Naive thymus-derived CD8-positive, alpha-beta T cell (primary cell): ENCODE measurements around the gene ITGB2. TPM values are rescaled to one million over a fixed set of nuclear protein-coding genes. Genes with fewer than 3 reads are reported as not detected.

Experiments used
- ATAC-seq, 2 donors: fragments of 150-1000 bp; cut with Tn5 transposase in 1 of 2; sonication (Bioruptor Pico), chemical (Tn5 transposase) in 1 of 2; 1 replicate in 1 of 2; 2 replicates in 1 of 2; pipeline ENCODE4 v1.10.0; 2021; ENCODE audit warnings: mild to moderate bottlenecking in 2 of 2, moderate library complexity in 2 of 2
- POLR2A ChIA-PET: fragments of 350-600 bp; sonication (Branson Sonifier 250); formaldehyde crosslinking; loops from one replicate; lab custom pipeline; 2021; ENCODE audit warnings: antibody characterized with exemption; lab: Charles Lee
- DNase-seq, 10 donors: peaks; one replicate each; pipeline versions ENCODE4 v3.0.0 to v3.0.0-alpha.2; 2020 to 2022
- H3K27ac Mint-ChIP-seq, 10 donors: one replicate each; pipeline ENCODE4 v1.8.0; 2020 to 2022; ENCODE audit warnings: mild to moderate bottlenecking in 10 of 10, mixed read lengths in 10 of 10, moderate library complexity in 4 of 10, inconsistent platforms in 1 of 10
- H3K27me3 Mint-ChIP-seq, 5 donors: one replicate each; pipeline ENCODE4 v1.8.0; 2021 to 2022; ENCODE audit warnings: mixed read lengths in 5 of 5
- H3K36me3 Mint-ChIP-seq, 3 donors: one replicate each; pipeline ENCODE4 v1.8.0; 2020 to 2022; ENCODE audit warnings: mixed read lengths in 3 of 3, mild to moderate bottlenecking in 2 of 3, inconsistent platforms in 1 of 3
- H3K4me1 Mint-ChIP-seq, 4 donors: one replicate each; pipeline ENCODE4 v1.8.0; 2021 to 2022; ENCODE audit warnings: mixed read lengths in 4 of 4
- H3K4me3 Mint-ChIP-seq, 10 donors: one replicate each; pipeline ENCODE4 v1.8.0; 2020 to 2022; ENCODE audit warnings: mild to moderate bottlenecking in 10 of 10, mixed read lengths in 10 of 10, moderate library complexity in 6 of 10, inconsistent platforms in 1 of 10
- H3K9me3 Mint-ChIP-seq, 9 donors: one replicate each; pipeline ENCODE4 v1.8.0; 2020 to 2022; ENCODE audit warnings: mixed read lengths in 9 of 9, mild to moderate bottlenecking in 3 of 9, inconsistent platforms in 1 of 9, moderate library complexity in 1 of 9
- polyA plus RNA-seq, 3 donors: library from polyadenylated mRNA; unstranded; fragments of 300-500 nt; fragmentation: Illumina TruSeq; gene quantifications; one replicate each; pipeline ENCODE4 v1.2.3, GENCODE V29; 2021
- total RNA-seq, 8 experiments: library from RNA in 2 of 8; stranded (reverse) in 2 of 8; gene quantifications; one replicate each; pipeline ENCODE4 v1.2.3 and lab custom pipeline; 2021 to 2026

The ITGB2 gene
- total and polyA plus RNA-seq, 5 experiments from 2014 or later: 177 to 549 (median 423) TPM

DNA sequence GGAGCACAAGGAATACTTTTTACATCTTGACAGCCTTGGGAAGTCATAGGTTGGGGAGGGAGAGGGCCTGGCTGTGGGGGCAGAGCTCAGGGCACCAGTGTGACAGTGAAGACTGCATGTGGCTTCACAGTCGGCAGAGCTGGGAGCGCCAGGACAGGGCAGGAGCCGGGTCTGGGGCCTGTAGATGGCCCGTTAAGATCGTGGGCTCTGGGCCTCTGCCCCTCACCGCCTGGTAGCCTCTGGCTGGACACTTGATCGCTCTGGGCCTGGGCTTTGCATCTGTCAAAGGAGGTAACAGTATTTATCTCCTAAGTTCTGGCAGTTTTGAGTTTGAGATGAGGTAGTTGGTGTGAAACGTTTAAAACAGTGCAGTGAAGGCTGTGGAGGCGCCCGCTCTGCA lies 23.9 kb upstream of the ITGB2 start:
- POLR2A ChIA-PET: interaction anchor here (1.4 to 1.6 kb wide), 2 partner anchors 21 to 72 kb away, joined by 3 read pairs; partner anchors contain the start of gene PTTG1IP
- peak overlapping the region in 2 of 10 donors; percentile 28 to 32 for H3K27ac Mint-ChIP-seq
- DNase-seq (peak in 1 of 10 donors; percentile 32), ATAC-seq (no peak)
- peaks cover 30 to 61% (median 44%) of the 10 kb centered on the region in 4 donors for H3K4me1 Mint-ChIP-seq
- no peaks in the 10 kb centered on the region for H3K9me3 Mint-ChIP-seq
- no peaks in the 10 kb centered on the region for H3K27me3 Mint-ChIP-seq
- H3K36me3 Mint-ChIP-seq: peaks cover 0 to 20% (median 2%) of the 10 kb centered on the region in 3 donors
- H3K4me3 Mint-ChIP-seq: peak overlapping the region in 1 of 10 donors; percentile 39

DNA sequence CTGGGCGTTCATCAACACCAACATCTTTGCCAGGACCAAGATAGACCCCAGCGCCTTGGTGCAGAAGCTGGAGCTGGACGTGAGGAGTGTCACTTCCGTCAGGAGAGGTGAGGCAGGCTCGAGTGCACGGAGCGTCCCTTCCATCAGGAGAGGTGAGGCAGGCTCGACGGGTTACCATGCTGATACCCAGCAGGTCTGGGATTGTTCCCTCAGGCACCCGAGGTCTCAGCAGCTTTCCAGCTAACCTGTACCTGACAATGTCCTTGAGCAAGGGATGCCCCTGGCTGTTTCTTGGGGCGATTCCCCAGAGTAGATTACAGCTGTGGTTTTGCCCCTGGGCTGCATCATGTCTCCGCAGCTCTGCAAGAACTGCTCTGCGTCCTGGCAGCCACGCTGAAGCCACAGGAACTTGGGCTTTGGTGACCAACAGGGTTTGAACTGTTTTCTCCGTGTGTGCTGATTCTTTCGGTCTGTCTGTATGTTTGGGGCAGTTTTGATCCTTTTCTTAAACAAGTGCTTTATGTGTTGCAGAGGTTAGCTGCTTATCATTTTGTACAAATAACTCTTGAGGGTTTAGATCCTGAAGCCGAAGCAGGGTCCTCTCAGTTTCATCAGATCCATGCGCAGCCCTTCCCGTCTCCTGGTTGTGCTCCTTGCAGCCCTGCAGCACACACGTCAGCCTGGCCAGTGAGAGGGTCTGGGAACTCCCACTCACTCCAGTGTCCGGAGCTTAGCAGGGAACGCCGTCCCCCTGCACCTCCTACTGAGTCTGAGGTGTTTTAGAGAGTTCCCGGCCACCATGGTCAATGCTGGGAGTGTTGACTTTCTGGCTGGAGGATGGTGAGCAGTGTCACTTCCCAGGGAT lies 23.2 kb upstream of the ITGB2 start:
- no peak for ATAC-seq
- Mint-ChIP-seq H3K36me3 (peaks cover 0 to 20% (median 2%) of the 10 kb centered on the region in 3 donors), H3K27me3 (no peaks in the 10 kb centered on the region), H3K4me3 (peak overlapping the region in 1 of 10 donors; percentile 41), H3K27ac (peak overlapping the region in 3 of 10 donors; percentile 29 to 33 (median 32)), H3K4me1 (peaks cover 32 to 64% (median 49%) of the 10 kb centered on the region in 4 donors), H3K9me3 (no peaks in the 10 kb centered on the region)
- peak in 1 of 10 donors; percentile 43 for DNase-seq
- POLR2A ChIA-PET: interaction anchor here (1.4 to 1.6 kb wide), 2 partner anchors 22 to 71 kb away, joined by 3 read pairs; partner anchors contain the start of gene PTTG1IP

DNA sequence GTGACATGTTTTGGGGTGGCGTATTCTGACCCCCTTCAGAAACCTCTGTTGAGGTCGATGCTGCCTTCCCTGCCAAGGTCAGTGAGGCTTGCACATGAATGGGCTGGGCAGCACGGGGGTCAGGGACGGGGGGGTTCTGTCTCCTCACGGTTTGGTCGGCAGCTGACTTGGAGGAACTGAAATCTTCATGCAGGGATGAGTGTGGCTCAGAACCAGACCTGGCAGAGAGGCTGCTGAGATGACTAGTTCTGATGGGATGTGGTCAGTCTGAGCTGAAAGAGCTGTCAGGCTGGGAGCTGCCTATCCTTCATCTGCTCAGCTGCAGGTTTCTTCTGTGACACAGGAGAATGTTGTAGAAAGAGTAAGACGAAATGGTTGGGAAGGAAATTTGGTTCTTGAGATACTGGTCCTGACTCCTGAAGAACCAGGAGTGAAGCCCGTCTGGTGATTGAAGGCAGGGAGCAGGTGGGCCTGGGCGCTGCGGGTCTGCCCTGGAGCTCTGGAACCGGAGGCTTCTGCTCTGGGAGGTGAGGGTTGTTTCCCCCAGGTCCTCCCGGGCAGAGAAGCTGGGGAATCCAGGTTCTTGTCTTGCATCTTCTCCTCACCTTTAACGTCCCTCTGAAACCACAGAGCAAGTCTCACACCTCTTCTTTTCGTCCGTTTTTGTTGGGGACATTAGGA lies 22.4 kb upstream of the ITGB2 start:
- H3K36me3 Mint-ChIP-seq: peaks cover 0 to 20% (median 2%) of the 10 kb centered on the region in 3 donors
- ATAC-seq (no peak), DNase-seq (peak in 1 of 10 donors; percentile 40)
- H3K4me1 Mint-ChIP-seq: peaks cover 32 to 68% (median 53%) of the 10 kb centered on the region in 4 donors
- H3K27ac Mint-ChIP-seq: peak overlapping the region in 3 of 10 donors; percentile 26 to 35 (median 33)
- POLR2A ChIA-PET: interaction anchor here (1.4 to 1.6 kb wide), 2 partner anchors 22 to 70 kb away, joined by 3 read pairs; partner anchors contain the start of gene PTTG1IP
- H3K27me3 Mint-ChIP-seq: no peaks in the 10 kb centered on the region
- H3K9me3 Mint-ChIP-seq: no peaks in the 10 kb centered on the region
- H3K4me3 Mint-ChIP-seq: peak overlapping the region in 2 of 10 donors; percentile 14 to 15

DNA sequence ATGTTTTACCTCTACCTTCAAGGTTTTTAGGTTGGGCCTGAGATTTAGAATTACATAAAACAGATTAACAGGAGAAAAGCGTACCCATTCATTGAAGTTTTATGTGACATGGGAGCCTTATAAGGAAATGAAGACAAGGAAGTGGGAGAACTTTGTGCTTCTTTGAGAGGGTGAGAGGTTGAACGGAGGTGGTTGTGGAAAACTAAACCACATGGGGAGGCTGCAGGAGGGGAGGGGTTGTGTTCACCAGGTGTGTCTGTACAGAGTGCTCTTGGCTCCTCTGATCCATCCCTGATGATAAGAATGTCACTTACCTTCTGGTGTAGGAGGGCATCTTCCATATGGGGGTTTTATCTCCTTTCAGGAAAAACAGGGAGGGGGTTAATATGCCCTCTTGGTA lies 21.9 kb upstream of the ITGB2 start:
- POLR2A ChIA-PET: no interaction called here
- Mint-ChIP-seq H3K27me3 (no peaks in the 10 kb centered on the region), H3K9me3 (no peaks in the 10 kb centered on the region), H3K36me3 (peaks cover 0 to 19% (median 2%) of the 10 kb centered on the region in 3 donors), H3K4me1 (peaks cover 29 to 68% (median 51%) of the 10 kb centered on the region in 4 donors), H3K4me3 (peak overlapping the region in 9 of 10 donors; percentile 64 to 90 (median 84)), H3K27ac (peak overlapping the region in 6 of 10 donors; percentile 1 to 74 (median 54))
- DNase-seq (no peak), ATAC-seq (no peak)

DNA sequence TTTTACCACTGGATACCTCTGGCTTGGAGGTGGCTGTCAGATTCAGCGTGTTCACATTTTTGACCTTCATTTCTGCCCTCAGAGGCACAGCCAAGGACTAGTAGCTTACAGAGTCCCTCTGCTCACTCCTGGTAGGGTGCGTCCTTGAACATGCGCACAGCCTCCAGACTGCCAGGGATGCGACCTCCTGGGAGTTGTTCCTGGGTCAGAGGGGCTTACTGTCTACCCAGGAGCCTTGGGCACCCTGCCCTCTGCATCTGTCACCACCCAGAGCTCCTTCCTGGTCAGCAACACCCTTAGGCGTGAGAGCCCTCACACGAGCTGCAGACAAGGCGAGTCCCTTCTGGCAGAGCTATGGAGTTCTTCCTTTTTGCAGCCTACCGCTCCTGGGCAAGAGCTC lies 20.9 kb upstream of the ITGB2 start:
- ATAC-seq (no peak), DNase-seq (peak in 1 of 10 donors; percentile 45)
- Mint-ChIP-seq H3K4me3 (peak overlapping the region; percentile 81 to 91 (median 88)), H3K36me3 (peaks cover 0 to 15% (median 2%) of the 10 kb centered on the region in 3 donors), H3K4me1 (peaks cover 29 to 64% (median 50%) of the 10 kb centered on the region in 4 donors), H3K9me3 (no peaks in the 10 kb centered on the region), H3K27ac (peak overlapping the region in 7 of 10 donors; percentile 27 to 91 (median 56)), H3K27me3 (no peaks in the 10 kb centered on the region)
- POLR2A ChIA-PET: interaction anchor here (0.6 to 2.5 kb wide), 2 partner anchors 10 to 171 kb away, joined by 3 to 13 read pairs; no protein-coding TSS in a partner anchor

DNA sequence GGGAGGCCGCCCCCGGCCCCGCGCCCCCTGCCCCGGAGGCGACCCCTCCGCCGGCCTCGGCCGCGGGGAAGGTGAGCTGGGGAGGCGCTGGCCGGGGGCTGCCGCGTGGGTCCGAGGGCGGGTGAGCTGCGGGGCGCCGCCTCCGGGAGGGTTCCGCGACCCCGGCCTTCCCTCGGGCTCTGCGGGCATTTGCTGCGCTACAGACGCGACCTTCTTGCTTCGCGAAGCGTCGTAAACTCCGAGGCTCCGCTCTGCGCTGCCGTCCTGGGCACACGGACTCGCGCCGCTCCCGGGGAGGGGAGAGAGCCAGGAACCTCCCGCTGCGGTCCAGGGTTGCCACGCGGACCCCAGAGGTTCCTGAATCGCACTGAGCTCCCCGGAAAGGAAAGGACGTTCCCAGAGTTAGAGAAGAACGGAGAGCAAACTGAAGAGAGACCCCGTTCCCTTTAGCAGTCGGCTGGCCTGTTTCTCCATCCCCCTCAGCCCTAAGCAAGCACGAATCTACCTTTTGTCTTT lies 19.5 kb upstream of the ITGB2 start:
- H3K9me3 Mint-ChIP-seq: no peaks in the 10 kb centered on the region
- H3K36me3 Mint-ChIP-seq: peaks cover 0 to 7% (median 2%) of the 10 kb centered on the region in 3 donors
- peak overlapping the region; percentile 82 to 93 (median 89) for H3K4me3 Mint-ChIP-seq
- peak overlapping the region; percentile 11 to 93 (median 84) for H3K27ac Mint-ChIP-seq
- DNase-seq (peak in 1 of 10 donors; percentile 52), ATAC-seq (peak; percentile 43 to 54)
- POLR2A ChIA-PET: interaction anchor here (0.6 to 4.3 kb wide), 17 partner anchors 8 to 543 kb away, joined by 3 to 22 read pairs (median 4); partner anchors contain the start of genes ADARB1, PTTG1IP and UBE2G2
- no peaks in the 10 kb centered on the region for H3K27me3 Mint-ChIP-seq
- H3K4me1 Mint-ChIP-seq: peaks cover 25 to 55% (median 44%) of the 10 kb centered on the region in 4 donors

DNA sequence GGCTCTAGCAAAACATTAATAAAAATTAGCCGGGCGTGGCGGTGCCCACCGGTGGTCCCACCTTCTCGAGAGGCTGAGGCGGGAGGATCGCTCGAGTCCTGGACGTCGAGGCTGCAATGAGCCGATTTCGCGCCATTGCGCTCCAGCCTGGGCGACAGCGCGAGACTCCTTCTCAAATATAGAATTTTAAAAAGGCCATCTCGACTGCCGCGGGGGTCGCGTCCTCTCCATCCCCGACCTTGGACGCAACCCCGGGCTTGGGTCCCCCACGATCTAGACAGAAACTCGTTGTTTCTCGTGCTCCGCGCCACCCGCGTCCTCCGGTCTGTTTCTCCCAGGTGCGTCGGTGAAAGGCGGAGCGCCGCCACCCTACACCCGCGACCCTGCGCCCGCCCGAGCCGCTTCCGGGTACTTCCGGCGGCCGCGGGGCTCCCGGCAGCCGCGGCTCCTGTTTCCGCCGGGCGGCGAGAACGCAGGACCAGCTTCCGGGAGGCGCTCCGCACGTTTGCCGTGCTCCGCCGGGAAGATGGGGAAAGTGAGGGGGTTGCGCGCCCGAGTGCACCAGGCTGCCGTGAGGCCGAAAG lies 18.9 kb upstream of the ITGB2 start, which contains the start of gene SLX9:
Gene SLX9 (plus strand): TSS at position 498 of the 584 bp plus-strand sequence. CDS start 29 bp downstream, at position 527.
- DNase-seq (peak; percentile 66 to 83 (median 76)), ATAC-seq (peak; percentile 93 to 94)
- POLR2A ChIA-PET: interaction anchor here (0.6 to 4.3 kb wide), 16 partner anchors 8 to 543 kb away, joined by 3 to 22 read pairs (median 4); partner anchors contain the start of genes ADARB1, PTTG1IP and UBE2G2
- Mint-ChIP-seq H3K36me3 (peaks cover 0 to 7% (median 2%) of the 10 kb centered on the region in 3 donors), H3K27ac (peak within 1 kb of the TSS; percentile 81 to 93 (median 88)), H3K4me3 (peak within 1 kb of the TSS; percentile 82 to 93 (median 89)), H3K9me3 (no peaks in the 10 kb centered on the region), H3K27me3 (no peaks in the 10 kb centered on the region), H3K4me1 (peaks cover 22 to 50% (median 41%) of the 10 kb centered on the region in 4 donors)

DNA sequence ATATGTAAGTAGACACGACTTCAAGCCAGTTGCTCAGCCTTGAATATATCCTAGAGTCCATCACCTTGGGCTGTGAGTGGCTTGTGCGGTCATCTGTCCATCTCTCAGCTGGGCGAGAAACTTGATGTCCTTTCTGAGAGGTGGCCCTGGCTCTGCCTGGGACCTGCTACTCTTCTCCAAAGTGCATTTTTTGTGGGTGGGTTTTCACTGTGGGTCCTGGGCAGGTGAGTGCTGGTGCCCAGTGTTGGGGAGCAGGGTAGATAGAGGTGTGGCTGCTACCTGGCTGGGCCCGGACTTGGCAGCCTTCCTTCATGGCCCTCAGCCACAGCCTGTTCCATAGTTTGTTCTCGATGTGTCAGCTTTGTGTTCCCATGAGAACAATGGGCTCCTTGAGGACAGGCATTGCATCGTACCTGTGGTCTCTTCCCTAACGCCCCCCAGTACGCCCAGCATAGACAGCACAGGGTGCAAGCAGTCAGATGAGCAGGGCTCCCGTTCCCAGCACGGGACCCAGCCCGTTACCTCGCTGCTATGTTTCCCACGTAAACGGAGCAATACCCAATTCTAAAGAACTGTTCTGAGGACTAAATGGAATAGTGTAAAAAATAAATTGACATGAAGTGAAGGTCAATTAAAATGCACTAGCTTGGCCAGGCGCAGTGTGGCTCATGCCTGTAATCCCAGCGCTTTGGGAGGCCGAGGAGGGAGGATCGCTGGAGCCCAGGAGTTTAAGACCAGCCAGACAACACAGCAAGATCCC lies 18.3 kb upstream of the ITGB2 start:
- H3K4me3 Mint-ChIP-seq: peak overlapping the region; percentile 82 to 93 (median 88)
- H3K4me1 Mint-ChIP-seq: peaks cover 22 to 45% (median 38%) of the 10 kb centered on the region in 4 donors
- no peaks in the 10 kb centered on the region for H3K9me3 Mint-ChIP-seq
- DNase-seq (peak in 1 of 10 donors; percentile 62), ATAC-seq (no peak)
- POLR2A ChIA-PET: interaction anchor here (0.7 to 4.3 kb wide), 10 partner anchors 8 to 544 kb away, joined by 3 to 22 read pairs (median 6); partner anchors contain the start of genes ADARB1, PTTG1IP and UBE2G2
- H3K27ac Mint-ChIP-seq: peak overlapping the region; percentile 81 to 93 (median 86)
- no peaks in the 10 kb centered on the region for H3K27me3 Mint-ChIP-seq
- peaks cover 0 to 2% (median 0%) of the 10 kb centered on the region in 3 donors for H3K36me3 Mint-ChIP-seq

DNA sequence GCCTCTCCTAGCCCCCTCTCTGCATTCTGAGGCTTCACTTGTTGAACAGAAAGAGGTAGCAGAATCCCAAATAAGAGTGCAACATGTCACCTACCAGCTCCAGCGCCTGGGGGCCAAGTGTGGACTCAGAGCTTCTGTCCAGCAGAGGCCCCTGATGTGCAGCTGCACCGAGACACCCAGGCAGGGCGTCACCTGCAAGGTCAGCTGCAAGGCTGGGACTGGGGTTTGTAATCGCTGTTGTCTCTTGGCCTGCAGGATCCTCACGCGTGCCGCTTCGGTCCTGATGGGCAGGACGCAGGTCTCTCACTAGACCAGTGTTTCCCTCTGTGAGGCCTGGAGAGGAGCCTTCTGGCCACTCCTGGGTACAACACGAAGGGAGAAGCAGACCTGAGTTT lies 14.8 kb upstream of the ITGB2 start:
- POLR2A ChIA-PET: interaction anchor here (1.3 to 13.7 kb wide), 2 partner anchors 23 to 43 kb away, joined by 4 to 703 read pairs; partner anchors contain the start of gene ITGB2

DNA sequence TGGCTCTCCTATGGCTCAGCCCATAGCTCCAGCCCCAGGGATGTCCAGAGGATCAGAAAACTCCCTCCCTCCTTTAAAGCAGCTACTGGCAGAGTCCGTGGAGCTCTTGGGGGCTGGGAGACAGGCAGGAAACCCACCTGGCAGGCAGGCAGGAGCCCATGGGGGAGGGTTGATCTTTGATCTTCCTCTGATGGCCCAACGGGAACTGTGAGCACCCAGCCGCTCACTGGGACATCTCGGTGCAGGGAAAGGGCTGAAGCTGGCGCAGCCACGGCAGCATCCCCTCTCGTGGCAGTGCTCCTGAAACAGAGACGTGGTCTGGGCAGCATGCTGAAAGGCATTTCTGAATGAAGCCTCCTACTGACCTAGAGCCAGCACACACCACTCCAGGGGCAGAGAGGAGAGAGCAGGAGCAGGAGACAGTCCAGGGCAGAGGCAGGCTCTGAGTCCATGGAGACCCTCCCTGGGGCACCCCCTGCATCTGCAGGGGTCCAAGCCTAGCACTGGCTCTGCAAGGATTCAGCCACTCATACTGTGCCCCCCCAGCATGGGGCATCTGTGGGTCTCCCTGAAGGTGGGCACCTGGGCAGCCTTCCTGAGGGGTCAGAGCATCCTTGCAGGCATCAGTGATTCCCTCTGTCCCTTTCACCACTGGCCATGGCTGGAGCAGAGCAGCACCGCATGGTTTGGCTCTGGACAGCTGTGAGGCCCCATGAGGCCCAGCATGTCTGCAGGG lies 14.3 kb upstream of the ITGB2 start:
- Mint-ChIP-seq H3K27me3 (no peaks in the 10 kb centered on the region), H3K4me1 (peaks cover 18 to 32% (median 28%) of the 10 kb centered on the region in 4 donors), H3K4me3 (peak overlapping the region in 1 of 10 donors; percentile 38), H3K36me3 (no peaks in the 10 kb centered on the region), H3K27ac (no peak overlapping the region), H3K9me3 (no peaks in the 10 kb centered on the region)
- no peak for ATAC-seq
- POLR2A ChIA-PET: interaction anchor here (1.3 to 13.7 kb wide), 3 partner anchors 22 to 42 kb away, joined by 4 to 703 read pairs (median 238); partner anchors contain the start of gene ITGB2
- DNase-seq: no peak

More for the DNA sequence above, 14.8 kb upstream of the ITGB2 start:
- Mint-ChIP-seq H3K27me3 (no peaks in the 10 kb centered on the region), H3K36me3 (no peaks in the 10 kb centered on the region), H3K9me3 (no peaks in the 10 kb centered on the region), H3K4me1 (peaks cover 14 to 30% (median 26%) of the 10 kb centered on the region in 4 donors), H3K27ac (no peak overlapping the region), H3K4me3 (no peak overlapping the region)
- ATAC-seq: no peak
- DNase-seq: no peak
